ENCODE data around the gene ACKR3. TPM values are rescaled to one million over a fixed set of nuclear protein-coding genes. Genes with fewer than 3 reads are reported as not detected.

The ACKR3 gene
- total RNA-seq, 4 donors from 2014 or later = 22.9 to 115 (median 64.6) TPM

- ATAC-seq (ENCODE audit: low FRiP score) (no peak), DNase-seq (ENCODE audit: low spot score) (no peak)
- no peak for TF ChIP-seq CTCF (IDR thresholded peaks at IDR 0.05)
Observed at GRCh38 chr2:236548179-236548921, 21.3 kb upstream of the ACKR3 start.

GRCh38 chr2:236549165-236549564 lies 20.5 kb upstream of the ACKR3 start:
- TF ChIP-seq CTCF (IDR thresholded peaks at IDR 0.05) = no peak
- ATAC-seq (ENCODE audit: low FRiP score) (no peak), DNase-seq (ENCODE audit: low spot score) (no peak)

GRCh38 chr2:236550290-236550689 lies 19.3 kb upstream of the ACKR3 start:
- no peak for DNase-seq (ENCODE audit: low spot score)
- TF ChIP-seq CTCF (IDR thresholded peaks at IDR 0.05) = no peak

GRCh38 chr2:236550701-236551465 lies 18.7 kb upstream of the ACKR3 start:
- DNase-seq (ENCODE audit: low spot score) (no peak), ATAC-seq (ENCODE audit: low FRiP score) (no peak)
- TF ChIP-seq CTCF (IDR thresholded peaks at IDR 0.05) = no peak

More at GRCh38 chr2:236550290-236550689, 19.3 kb upstream of the ACKR3 start:
- no peak for ATAC-seq (ENCODE audit: low FRiP score)

GRCh38 chr2:236551471-236552211 lies 18.0 kb upstream of the ACKR3 start:
- DNase-seq (ENCODE audit: low spot score) = no peak
- no peak for ATAC-seq (ENCODE audit: low FRiP score)
- no peak for TF ChIP-seq CTCF (IDR thresholded peaks at IDR 0.05)

GRCh38 chr2:236552212-236552542 lies 17.4 kb upstream of the ACKR3 start:
- DNase-seq (ENCODE audit: low spot score) (no peak), ATAC-seq (ENCODE audit: low FRiP score) (no peak)
- TF ChIP-seq CTCF (IDR thresholded peaks at IDR 0.05) = no peak
